ENCODE results near the gene LHX2. TPM values are rescaled to one million over a fixed set of nuclear protein-coding genes. Genes with fewer than 3 reads are reported as not detected.

The LHX2 gene
- total RNA-seq, 2 experiments from 2014 or later, result 0.14 TPM; not detected in 1

DNA sequence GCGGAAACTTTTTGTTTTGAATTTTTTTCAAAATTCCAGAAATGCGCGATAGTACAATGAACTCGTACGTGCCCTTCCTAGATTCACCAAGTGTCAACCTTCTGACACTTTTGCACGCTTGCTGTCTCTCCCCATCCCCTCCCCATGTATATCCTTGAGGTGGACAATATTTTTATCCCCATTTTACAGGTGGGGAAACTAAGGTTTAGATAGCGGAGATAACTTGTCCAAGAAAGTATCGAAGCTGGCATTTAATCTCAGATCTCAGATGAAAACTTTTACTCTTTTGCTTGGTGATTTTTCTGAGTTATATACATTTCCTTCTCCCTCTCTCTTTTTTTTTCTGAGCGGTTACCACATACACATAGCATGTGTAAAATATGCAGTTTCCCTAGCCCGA is 34.6 kb downstream of the LHX2 start:
- ChIA-PET POLR2A (no interaction called here), CTCF (no interaction called here)
- Histone ChIP-seq H3K4me3 (ENCODE audit: low read length) (no peak overlapping the region), H3K9me3 (ENCODE audit: control insufficient read depth in 1 of 2, insufficient read depth in 1 of 2, low read length in 2 of 2) (peaks cover 0 to 5% of the 10 kb centered on the region in 2 experiments), H3K27ac (ENCODE audit: low read depth in 1 of 2, low read length in 2 of 2) (no peak overlapping the region), H3K4me1 (ENCODE audit: insufficient read depth, low read length) (peaks cover 3% of the 10 kb centered on the region), H3K27me3 (ENCODE audit: control insufficient read depth in 1 of 2, insufficient read depth in 2 of 2, low read length in 2 of 2) (peaks cover 36 to 54% of the 10 kb centered on the region in 2 experiments), H3K36me3 (ENCODE audit: insufficient read depth, low read length) (no peaks in the 10 kb centered on the region)
- TF ChIP-seq, protein P1, sequence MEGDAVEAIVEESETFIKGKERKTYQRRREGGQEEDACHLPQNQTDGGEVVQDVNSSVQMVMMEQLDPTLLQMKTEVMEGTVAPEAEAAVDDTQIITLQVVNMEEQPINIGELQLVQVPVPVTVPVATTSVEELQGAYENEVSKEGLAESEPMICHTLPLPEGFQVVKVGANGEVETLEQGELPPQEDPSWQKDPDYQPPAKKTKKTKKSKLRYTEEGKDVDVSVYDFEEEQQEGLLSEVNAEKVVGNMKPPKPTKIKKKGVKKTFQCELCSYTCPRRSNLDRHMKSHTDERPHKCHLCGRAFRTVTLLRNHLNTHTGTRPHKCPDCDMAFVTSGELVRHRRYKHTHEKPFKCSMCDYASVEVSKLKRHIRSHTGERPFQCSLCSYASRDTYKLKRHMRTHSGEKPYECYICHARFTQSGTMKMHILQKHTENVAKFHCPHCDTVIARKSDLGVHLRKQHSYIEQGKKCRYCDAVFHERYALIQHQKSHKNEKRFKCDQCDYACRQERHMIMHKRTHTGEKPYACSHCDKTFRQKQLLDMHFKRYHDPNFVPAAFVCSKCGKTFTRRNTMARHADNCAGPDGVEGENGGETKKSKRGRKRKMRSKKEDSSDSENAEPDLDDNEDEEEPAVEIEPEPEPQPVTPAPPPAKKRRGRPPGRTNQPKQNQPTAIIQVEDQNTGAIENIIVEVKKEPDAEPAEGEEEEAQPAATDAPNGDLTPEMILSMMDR (IDR thresholded peaks at IDR 0.05), result no peak
- H3K9me3 Mint-ChIP-seq, result no peaks in the 10 kb centered on the region
- H3K36me3 Mint-ChIP-seq (ENCODE audit: low read depth), result no peaks in the 10 kb centered on the region
- no peak overlapping the region for H3K27ac Mint-ChIP-seq
- peaks cover 84% of the 10 kb centered on the region for H3K27me3 Mint-ChIP-seq
- H3K4me3 Mint-ChIP-seq, result no peak overlapping the region
- DNase-seq (no peak), ATAC-seq (ENCODE audit: poor library complexity) (no peak)
- intact Hi-C loops (cut with DNase I, micrococcal nuclease), result no loop called here
- peaks cover 16% of the 10 kb centered on the region for H3K4me1 Mint-ChIP-seq (ENCODE audit: low read depth)

DNA sequence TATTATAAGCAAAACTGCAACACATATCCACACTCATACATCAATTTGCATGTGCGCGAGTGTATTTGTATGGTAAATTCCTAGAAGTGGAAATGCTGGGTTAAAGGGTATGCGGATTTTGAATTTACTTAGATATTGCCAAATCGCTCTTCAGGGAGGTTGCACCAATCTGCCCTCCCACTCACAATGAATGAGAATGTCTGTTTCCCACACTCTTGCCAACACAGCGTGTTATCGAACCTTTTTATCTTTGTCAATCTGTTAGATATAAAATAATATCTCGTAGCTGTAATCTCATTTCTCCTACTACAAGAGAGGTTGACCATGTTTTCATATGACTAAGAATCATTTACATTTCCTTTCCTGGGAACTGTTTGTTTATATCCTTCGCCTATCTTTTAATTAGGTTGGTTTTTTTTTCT is 35.7 kb downstream of the LHX2 start:
- DNase-seq, result no peak
- CTCF ChIA-PET, result no interaction called here
- no peak for ATAC-seq (ENCODE audit: poor library complexity)
- no peaks in the 10 kb centered on the region for H3K36me3 ChIP-seq (ENCODE audit: insufficient read depth, low read length)
- H3K4me3 ChIP-seq (ENCODE audit: low read length), result no peak overlapping the region
- intact Hi-C loops (cut with DNase I, micrococcal nuclease), result no loop called here
- H3K27ac Mint-ChIP-seq, result no peak overlapping the region
- H3K9me3 ChIP-seq (ENCODE audit: control insufficient read depth in 1 of 2, insufficient read depth in 1 of 2, low read length in 2 of 2), result peaks cover 0 to 5% of the 10 kb centered on the region in 2 experiments
- H3K27me3 ChIP-seq (ENCODE audit: control insufficient read depth in 1 of 2, insufficient read depth in 2 of 2, low read length in 2 of 2), result peaks cover 25 to 43% of the 10 kb centered on the region in 2 experiments
- H3K27me3 Mint-ChIP-seq, result peaks cover 87% of the 10 kb centered on the region
- no peak overlapping the region for H3K27ac ChIP-seq (ENCODE audit: low read depth in 1 of 2, low read length in 2 of 2)
- peaks cover 11% of the 10 kb centered on the region for H3K4me1 Mint-ChIP-seq (ENCODE audit: low read depth)
- H3K4me1 ChIP-seq (ENCODE audit: insufficient read depth, low read length), result no peaks in the 10 kb centered on the region
- H3K36me3 Mint-ChIP-seq (ENCODE audit: low read depth), result no peaks in the 10 kb centered on the region
- H3K9me3 Mint-ChIP-seq, result no peaks in the 10 kb centered on the region
- POLR2A ChIA-PET, result no interaction called here
- TF ChIP-seq, protein P1 (IDR thresholded peaks at IDR 0.05), result no peak
- no peak overlapping the region for H3K4me3 Mint-ChIP-seq

DNA sequence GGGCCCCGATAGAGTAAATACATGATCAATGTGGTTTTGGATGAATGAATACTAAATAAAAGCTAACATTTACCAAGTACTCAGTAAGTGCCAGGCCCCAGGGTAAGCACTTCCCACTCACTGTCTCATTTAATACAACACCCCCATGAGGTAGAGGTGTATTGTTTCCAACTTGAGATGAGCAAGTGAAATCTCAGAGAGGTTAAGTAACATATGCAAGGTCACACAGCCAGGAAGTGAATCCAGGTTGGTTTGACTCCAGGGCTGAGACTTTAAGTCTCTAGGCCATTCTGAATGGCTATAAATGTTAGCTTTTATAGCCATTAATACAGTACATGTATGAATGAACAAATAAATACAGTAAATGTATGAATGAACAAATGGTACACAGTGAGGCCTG is 39.4 kb downstream of the LHX2 start:
- Mint-ChIP-seq H3K9me3 (no peaks in the 10 kb centered on the region), H3K27ac (no peak overlapping the region), H3K36me3 (ENCODE audit: low read depth) (no peaks in the 10 kb centered on the region), H3K27me3 (peaks cover 86% of the 10 kb centered on the region), H3K4me3 (no peak overlapping the region), H3K4me1 (ENCODE audit: low read depth) (peaks cover 6% of the 10 kb centered on the region)
- no peak for DNase-seq
- CTCF ChIA-PET, result no interaction called here
- no peaks in the 10 kb centered on the region for H3K36me3 ChIP-seq (ENCODE audit: insufficient read depth, low read length)
- H3K9me3 ChIP-seq (ENCODE audit: control insufficient read depth in 1 of 2, insufficient read depth in 1 of 2, low read length in 2 of 2), result peaks cover 0 to 4% of the 10 kb centered on the region in 2 experiments
- H3K4me3 ChIP-seq (ENCODE audit: low read length), result no peak overlapping the region
- no peak for ATAC-seq (ENCODE audit: poor library complexity)
- POLR2A ChIA-PET, result no interaction called here
- H3K27me3 ChIP-seq (ENCODE audit: control insufficient read depth in 1 of 2, insufficient read depth in 2 of 2, low read length in 2 of 2), result peaks cover 17 to 45% of the 10 kb centered on the region in 2 experiments
- TF ChIP-seq, protein P1 (IDR thresholded peaks at IDR 0.05), result no peak
- no peaks in the 10 kb centered on the region for H3K4me1 ChIP-seq (ENCODE audit: insufficient read depth, low read length)
- no peak overlapping the region for H3K27ac ChIP-seq (ENCODE audit: low read depth in 1 of 2, low read length in 2 of 2)
- intact Hi-C loops (cut with DNase I, micrococcal nuclease), result no loop called here

All from CD4-positive, alpha-beta T cell (primary cell).